Measurements from ENCODE around the gene DGCR2.
"Not testable (repeated sequence)": the region's sequence is repeated elsewhere in the genome, so short reads cannot be mapped to it uniquely, and the experiment has no call there.

GRCh38 chr22:19011611-19012010 lies 110.6 kb downstream of the DGCR2 start:
- not testable (repeated sequence) for TF ChIP-seq RFX5 (IDR thresholded peaks at IDR 0.05; ENCODE audit: low read depth, low read length); POLR2A (IDR thresholded peaks at IDR 0.05; ENCODE audit: low read depth, low read length); CTCF (conservative IDR thresholded peaks at IDR 0.05; ENCODE audit: low read depth, low read length); CEBPB (IDR thresholded peaks at IDR 0.05; ENCODE audit: low read depth, low read length); RCOR1 (IDR thresholded peaks at IDR 0.05; ENCODE audit: insufficient replicate concordance, low read length); FOS (IDR thresholded peaks at IDR 0.05; ENCODE audit: low read depth, low read length); MXI1 (IDR thresholded peaks at IDR 0.05; ENCODE audit: borderline replicate concordance, low read depth, low read length); CHD1 (IDR thresholded peaks at IDR 0.05; ENCODE audit: low read depth, low read length); BHLHE40 (IDR thresholded peaks at IDR 0.05; ENCODE audit: low read depth, low read length); RAD21 (IDR thresholded peaks at IDR 0.05; ENCODE audit: low read length); SMC3 (IDR thresholded peaks at IDR 0.05; ENCODE audit: low read depth, low read length)
- TF ChIP-seq, protein P1, sequence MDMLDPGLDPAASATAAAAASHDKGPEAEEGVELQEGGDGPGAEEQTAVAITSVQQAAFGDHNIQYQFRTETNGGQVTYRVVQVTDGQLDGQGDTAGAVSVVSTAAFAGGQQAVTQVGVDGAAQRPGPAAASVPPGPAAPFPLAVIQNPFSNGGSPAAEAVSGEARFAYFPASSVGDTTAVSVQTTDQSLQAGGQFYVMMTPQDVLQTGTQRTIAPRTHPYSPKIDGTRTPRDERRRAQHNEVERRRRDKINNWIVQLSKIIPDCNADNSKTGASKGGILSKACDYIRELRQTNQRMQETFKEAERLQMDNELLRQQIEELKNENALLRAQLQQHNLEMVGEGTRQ (IDR thresholded peaks at IDR 0.05; ENCODE audit: low read depth, low read length), result not testable (repeated sequence)
- TF ChIP-seq, protein P2, sequence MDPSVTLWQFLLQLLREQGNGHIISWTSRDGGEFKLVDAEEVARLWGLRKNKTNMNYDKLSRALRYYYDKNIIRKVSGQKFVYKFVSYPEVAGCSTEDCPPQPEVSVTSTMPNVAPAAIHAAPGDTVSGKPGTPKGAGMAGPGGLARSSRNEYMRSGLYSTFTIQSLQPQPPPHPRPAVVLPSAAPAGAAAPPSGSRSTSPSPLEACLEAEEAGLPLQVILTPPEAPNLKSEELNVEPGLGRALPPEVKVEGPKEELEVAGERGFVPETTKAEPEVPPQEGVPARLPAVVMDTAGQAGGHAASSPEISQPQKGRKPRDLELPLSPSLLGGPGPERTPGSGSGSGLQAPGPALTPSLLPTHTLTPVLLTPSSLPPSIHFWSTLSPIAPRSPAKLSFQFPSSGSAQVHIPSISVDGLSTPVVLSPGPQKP (IDR thresholded peaks at IDR 0.05; ENCODE audit: borderline replicate concordance, low read depth, low read length), result not testable (repeated sequence)

All from IMR-90 (cell line).